T-helper 1 cell treated with Interleukin-12 subunit alpha and Interleukin-12 subunit beta and Interleukin-4 antibody, amounts not matched to agents 30 μg/mL and 1 μg/mL, for 36 hours (primary cell): ENCODE measurements around the gene STARD3.

Experiments used
- H3K27ac Mint-ChIP-seq: one replicate; pipeline ENCODE4 v1.8.0; 2021; ENCODE audit warnings: mild to moderate bottlenecking, mixed read lengths
- H3K27me3 Mint-ChIP-seq: one replicate; pipeline ENCODE4 v1.8.0; 2021; ENCODE audit warnings: low read depth, mixed read lengths
- H3K36me3 Mint-ChIP-seq: one replicate; pipeline ENCODE4 v1.8.0; 2021; ENCODE audit warnings: low read depth, mixed read lengths
- H3K4me1 Mint-ChIP-seq: one replicate; pipeline ENCODE4 v1.8.0; 2021; ENCODE audit warnings: low read depth, mixed read lengths
- H3K4me3 Mint-ChIP-seq: one replicate; pipeline ENCODE4 v1.8.0; 2021; ENCODE audit warnings: mild to moderate bottlenecking, moderate library complexity, mixed read lengths
- H3K9me3 Mint-ChIP-seq: one replicate; pipeline ENCODE4 v1.8.0; 2021; ENCODE audit warnings: mixed read lengths

The STARD3 gene

GRCh38 chr17:39662551-39663339, 25.8 kb downstream of the STARD3 start:
- H3K27me3 Mint-ChIP-seq: peaks cover 18% of the 10 kb centered on the region
- H3K36me3 Mint-ChIP-seq: peaks cover 9% of the 10 kb centered on the region
- no peaks in the 10 kb centered on the region for H3K9me3 Mint-ChIP-seq
- peaks cover 2% of the 10 kb centered on the region for H3K4me1 Mint-ChIP-seq
- H3K4me3 Mint-ChIP-seq: no peak overlapping the region
- no peak overlapping the region for H3K27ac Mint-ChIP-seq

DNA sequence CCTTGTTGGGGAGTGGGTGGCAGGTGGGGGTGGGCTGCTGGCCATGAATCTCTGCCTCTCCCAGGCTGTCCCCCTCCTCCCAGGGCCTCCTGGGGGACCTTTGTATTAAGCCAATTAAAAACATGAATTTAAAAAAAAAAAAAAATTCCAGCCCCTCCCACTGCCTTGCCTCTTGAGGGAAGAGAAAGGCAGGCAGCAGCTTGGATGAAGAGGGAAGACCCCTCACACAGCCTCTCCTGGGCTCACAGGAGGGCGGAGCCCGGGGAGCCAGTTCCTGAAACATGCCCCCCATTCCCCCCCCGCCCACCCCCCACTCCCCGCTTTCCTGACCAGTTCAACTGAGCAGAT, 26.4 kb downstream of the STARD3 start:
- H3K36me3 Mint-ChIP-seq: peaks cover 9% of the 10 kb centered on the region
- no peak overlapping the region for H3K4me3 Mint-ChIP-seq
- H3K9me3 Mint-ChIP-seq: no peaks in the 10 kb centered on the region
- no peak overlapping the region for H3K27ac Mint-ChIP-seq
- peaks cover 2% of the 10 kb centered on the region for H3K4me1 Mint-ChIP-seq
- peaks cover 19% of the 10 kb centered on the region for H3K27me3 Mint-ChIP-seq

DNA sequence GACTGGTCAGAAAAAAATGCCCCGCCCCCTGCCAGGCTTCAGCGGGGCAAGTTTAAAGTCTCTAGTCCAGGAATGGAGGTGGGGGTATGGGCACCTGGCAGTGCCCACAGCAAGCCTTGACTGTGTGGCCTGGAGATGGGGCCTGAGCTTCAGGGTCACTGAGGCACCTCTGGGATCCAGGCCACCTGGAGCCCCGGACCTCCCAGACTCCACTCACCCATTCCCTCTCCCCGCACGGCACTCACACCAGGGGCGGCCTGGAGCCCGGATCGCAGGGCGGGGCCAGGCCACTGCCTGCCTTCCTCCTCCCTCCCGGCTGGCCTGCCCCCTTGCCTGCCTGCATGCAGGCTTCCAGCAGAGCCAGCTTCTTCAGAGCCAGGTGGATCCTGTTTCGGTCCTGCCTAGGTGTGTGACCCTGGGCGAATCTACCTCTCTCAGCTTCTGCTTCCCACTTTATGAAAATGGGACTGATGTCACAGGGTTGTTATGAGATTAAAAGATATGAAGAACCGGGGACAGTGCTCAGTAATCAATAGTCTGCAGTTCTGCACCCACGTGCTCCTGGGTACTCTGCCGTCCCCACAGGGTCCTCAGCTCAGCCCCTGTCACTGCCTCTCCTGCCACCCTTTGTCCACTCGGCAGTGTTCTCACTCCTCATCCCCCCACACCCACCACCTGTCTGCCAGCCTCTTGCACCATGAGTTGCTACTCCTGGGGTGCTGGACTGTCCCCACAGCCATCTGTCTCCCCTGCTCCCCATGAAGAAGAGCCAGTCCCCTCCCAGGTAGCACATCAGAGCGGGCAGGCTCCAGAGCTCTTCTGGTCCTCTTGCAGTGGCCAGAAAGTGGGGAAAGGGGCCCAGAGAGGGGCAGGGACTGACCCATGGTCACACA, 27.0 kb downstream of the STARD3 start:
- H3K36me3 Mint-ChIP-seq: peaks cover 9% of the 10 kb centered on the region
- H3K27ac Mint-ChIP-seq: no peak overlapping the region
- no peaks in the 10 kb centered on the region for H3K9me3 Mint-ChIP-seq
- H3K27me3 Mint-ChIP-seq: peaks cover 24% of the 10 kb centered on the region
- peaks cover 6% of the 10 kb centered on the region for H3K4me1 Mint-ChIP-seq
- H3K4me3 Mint-ChIP-seq: no peak overlapping the region

DNA sequence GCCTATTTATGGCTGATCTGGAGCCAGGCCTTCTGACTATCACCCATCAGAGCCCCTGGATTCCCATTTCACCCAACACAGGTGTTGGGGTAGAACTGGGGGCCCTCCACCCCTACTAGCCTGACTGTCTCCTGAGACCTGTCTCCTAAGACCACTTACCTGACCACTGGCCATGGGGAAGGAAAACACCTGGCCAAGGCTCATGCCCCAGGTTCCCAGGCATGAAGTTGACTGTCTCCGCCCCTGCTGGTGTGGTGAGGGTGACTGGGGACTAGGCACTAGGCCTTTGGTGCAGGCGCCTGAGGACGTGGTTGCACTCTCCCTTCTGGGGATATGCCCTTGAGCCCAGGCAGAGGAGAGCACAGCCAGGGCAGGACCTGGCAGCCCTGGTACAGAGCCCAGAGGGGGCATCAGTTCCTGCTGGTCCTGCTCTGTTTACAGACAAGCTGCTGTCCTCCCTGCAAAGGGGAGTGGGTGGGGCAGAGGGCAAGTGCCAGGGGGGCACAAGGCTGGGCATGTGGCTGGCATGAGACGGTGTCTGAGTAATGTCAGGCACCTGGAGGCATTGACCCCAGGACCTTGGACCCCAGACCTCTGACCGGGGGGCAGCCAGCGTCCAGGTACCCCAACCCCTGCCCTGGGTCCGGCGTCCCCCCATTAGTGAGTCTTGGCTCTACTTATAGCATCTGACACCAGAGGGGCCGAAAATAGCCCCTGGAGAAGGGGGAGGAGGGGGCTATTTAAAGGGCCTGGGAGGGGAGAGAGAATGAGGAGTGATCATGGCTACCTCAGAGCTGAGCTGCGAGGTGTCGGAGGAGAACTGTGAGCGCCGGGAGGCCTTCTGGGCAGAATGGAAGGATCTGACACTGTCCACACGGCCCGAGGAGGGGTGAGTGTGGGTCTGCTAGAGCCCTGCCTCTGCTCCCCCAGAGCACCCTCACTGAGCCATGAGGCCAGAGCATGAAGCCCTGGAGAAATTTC, 27.9 kb downstream of the STARD3 start, which contains the start of gene TCAP:
TCAP (plus strand) TSS at position 769 of the 981 bp plus-strand sequence; CDS start at position 780, 11 bp downstream.
- H3K9me3 Mint-ChIP-seq: no peaks in the 10 kb centered on the region
- H3K27ac Mint-ChIP-seq: peak within 1 kb of the TSS; percentile 26
- no peak within 1 kb of the TSS for H3K4me3 Mint-ChIP-seq
- H3K4me1 Mint-ChIP-seq: peaks cover 5% of the 10 kb centered on the region
- peaks cover 9% of the 10 kb centered on the region for H3K36me3 Mint-ChIP-seq
- peaks cover 29% of the 10 kb centered on the region for H3K27me3 Mint-ChIP-seq

- peaks cover 4% of the 10 kb centered on the region for H3K4me1 Mint-ChIP-seq
- no peaks in the 10 kb centered on the region for H3K9me3 Mint-ChIP-seq
- H3K4me3 Mint-ChIP-seq: no peak overlapping the region
- H3K36me3 Mint-ChIP-seq: peaks cover 9% of the 10 kb centered on the region
- peaks cover 35% of the 10 kb centered on the region for H3K27me3 Mint-ChIP-seq
- peak overlapping the region; percentile 26 for H3K27ac Mint-ChIP-seq
These were observed 28.8 kb downstream of the STARD3 start for GRCh38 chr17:39665642-39666224.

DNA sequence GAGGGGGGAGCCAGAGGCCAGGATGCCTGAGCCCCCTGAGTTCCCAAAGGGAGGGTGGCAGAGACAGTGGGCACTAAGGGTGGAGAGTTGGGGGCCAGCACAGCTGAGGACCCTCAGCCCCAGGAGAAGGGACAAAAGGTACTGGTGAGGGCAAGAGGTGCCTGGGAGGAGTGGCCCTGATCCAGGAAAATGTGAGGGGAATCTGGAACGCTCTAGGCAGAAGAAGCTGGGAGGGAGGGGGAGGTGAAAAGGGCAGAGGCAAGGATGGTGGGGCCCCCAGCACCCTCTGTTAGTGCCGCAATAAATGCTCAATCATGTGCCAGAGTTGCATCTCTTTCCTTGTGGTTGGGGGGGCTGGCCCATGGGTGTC, 29.3 kb downstream of the STARD3 start:
- peaks cover 4% of the 10 kb centered on the region for H3K4me1 Mint-ChIP-seq
- peaks cover 6% of the 10 kb centered on the region for H3K36me3 Mint-ChIP-seq
- H3K4me3 Mint-ChIP-seq: no peak overlapping the region
- peak overlapping the region; percentile 26 for H3K27ac Mint-ChIP-seq
- H3K9me3 Mint-ChIP-seq: no peaks in the 10 kb centered on the region
- H3K27me3 Mint-ChIP-seq: peaks cover 37% of the 10 kb centered on the region

DNA sequence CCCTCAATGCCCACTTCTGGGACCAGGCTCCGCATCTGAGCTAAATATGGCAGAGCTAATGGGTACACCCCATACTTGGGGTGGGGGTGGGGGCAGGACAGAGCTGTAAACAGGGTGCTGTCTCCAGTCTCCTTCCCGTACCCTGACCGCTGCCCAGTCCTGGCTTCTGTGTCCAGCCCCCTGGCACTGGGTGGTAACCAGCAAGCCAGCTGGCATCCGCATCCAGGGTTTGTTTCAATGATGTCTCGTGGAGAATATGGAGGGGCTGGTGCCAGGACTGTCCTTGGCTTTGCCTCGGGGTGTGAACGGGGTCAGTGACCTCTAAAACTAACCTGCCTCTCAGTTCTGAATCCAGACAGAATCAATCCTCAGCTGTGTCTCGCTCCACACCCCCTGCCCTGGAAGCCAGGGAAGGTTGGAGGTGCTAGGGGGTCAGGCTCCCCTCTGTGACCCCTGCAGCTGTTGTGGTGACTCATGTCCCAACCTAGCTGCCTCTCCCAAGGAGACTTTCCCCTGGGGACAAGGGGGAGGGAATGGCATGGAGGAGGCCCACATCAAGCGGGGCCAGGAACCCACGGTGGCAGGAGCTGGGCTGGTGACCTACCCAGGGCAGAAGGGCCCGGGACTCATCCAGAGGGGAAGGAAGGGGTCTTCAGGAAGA, 29.8 kb downstream of the STARD3 start:
- Mint-ChIP-seq H3K27me3 (peaks cover 38% of the 10 kb centered on the region), H3K9me3 (no peaks in the 10 kb centered on the region), H3K27ac (no peak overlapping the region), H3K4me1 (peaks cover 4% of the 10 kb centered on the region), H3K4me3 (no peak overlapping the region), H3K36me3 (peaks cover 2% of the 10 kb centered on the region)

DNA sequence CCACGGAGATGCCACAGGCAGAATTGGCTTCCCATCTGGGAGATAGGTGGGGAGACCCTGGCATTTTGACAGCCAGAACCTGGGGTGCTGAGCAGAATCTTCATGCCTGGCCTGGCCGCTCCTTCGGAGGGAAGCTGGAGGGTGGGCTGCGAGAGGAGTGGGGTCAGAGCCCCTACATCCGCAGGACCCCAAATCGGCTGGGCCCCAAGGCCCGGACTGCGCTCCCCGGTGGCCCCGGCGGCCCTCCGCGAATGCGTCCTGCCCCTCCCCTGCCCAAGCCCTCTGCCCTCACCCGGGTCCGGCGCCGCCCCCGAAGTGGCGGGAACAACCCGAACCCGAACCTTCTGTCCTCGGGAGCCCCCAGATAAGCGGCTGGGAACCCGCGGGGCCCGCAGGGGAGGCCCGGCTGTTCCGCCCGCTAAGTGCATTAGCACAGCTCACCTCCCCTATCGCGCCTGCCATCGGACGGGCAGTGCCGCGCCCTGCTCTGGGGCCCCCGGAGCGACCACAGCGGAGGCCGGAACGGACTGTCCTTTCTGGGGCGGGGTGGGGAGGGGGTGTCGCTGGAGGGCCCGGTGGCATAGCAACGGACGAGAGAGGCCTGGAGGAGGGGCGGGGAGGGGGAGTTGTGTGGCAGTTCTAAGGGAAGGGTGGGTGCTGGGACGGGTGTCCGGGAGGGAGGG, 30.5 kb downstream of the STARD3 start:
- H3K4me3 Mint-ChIP-seq: no peak overlapping the region
- peaks cover 4% of the 10 kb centered on the region for H3K4me1 Mint-ChIP-seq
- peaks cover 2% of the 10 kb centered on the region for H3K36me3 Mint-ChIP-seq
- H3K27me3 Mint-ChIP-seq: peaks cover 42% of the 10 kb centered on the region
- H3K27ac Mint-ChIP-seq: no peak overlapping the region
- no peaks in the 10 kb centered on the region for H3K9me3 Mint-ChIP-seq

DNA sequence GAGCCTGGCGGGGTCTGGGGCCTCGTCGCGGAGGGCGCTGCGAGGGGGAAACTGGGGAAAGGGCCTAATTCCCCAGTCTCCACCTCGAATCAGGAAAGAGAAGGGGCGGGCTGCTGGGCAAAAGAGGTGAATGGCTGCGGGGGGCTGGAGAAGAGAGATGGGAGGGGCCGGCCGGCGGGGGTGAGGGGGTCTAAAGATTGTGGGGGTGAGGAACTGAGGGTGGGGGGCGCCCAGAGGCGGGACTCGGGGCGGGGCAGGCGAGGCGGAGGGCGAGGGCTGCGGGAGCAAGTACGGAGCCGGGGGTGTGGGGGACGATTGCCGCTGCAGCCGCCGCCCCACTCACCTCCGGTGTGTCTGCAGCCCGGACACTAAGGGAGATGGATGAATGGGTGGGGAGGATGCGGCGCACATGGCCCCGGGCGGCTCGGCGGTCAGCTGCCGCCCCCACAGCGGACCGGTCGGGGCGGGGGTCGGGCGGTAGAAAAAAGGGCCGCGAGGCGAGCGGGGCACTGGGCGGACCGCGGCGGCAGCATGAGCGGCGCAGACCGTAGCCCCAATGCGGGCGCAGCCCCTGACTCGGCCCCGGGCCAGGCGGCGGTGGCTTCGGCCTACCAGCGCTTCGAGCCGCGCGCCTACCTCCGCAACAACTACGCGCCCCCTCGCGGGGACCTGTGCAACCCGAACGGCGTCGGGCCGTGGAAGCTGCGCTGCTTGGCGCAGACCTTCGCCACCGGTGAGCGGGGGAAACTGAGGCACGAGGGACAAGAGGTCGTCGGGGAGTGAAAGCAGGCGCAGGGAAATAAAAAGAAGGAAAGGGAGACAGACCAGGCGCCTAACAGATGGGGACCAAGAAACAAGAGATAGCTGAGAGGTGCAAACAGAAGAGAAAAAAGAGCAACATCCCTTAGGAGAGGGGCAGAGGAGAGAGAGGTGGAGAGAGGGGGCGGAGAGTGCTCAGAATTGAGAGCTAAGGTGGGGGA, 31.3 kb downstream of the STARD3 start, which contains the start of gene PNMT:
PNMT (plus strand) TSS at position 509 of the 980 bp plus-strand sequence; CDS start at position 532, 23 bp downstream.
- H3K4me3 Mint-ChIP-seq: peak within 1 kb of the TSS; percentile 59
- no peak within 1 kb of the TSS for H3K27ac Mint-ChIP-seq
- H3K36me3 Mint-ChIP-seq: peaks cover 2% of the 10 kb centered on the region
- peaks cover 42% of the 10 kb centered on the region for H3K27me3 Mint-ChIP-seq
- H3K9me3 Mint-ChIP-seq: no peaks in the 10 kb centered on the region
- H3K4me1 Mint-ChIP-seq: peaks cover 4% of the 10 kb centered on the region

DNA sequence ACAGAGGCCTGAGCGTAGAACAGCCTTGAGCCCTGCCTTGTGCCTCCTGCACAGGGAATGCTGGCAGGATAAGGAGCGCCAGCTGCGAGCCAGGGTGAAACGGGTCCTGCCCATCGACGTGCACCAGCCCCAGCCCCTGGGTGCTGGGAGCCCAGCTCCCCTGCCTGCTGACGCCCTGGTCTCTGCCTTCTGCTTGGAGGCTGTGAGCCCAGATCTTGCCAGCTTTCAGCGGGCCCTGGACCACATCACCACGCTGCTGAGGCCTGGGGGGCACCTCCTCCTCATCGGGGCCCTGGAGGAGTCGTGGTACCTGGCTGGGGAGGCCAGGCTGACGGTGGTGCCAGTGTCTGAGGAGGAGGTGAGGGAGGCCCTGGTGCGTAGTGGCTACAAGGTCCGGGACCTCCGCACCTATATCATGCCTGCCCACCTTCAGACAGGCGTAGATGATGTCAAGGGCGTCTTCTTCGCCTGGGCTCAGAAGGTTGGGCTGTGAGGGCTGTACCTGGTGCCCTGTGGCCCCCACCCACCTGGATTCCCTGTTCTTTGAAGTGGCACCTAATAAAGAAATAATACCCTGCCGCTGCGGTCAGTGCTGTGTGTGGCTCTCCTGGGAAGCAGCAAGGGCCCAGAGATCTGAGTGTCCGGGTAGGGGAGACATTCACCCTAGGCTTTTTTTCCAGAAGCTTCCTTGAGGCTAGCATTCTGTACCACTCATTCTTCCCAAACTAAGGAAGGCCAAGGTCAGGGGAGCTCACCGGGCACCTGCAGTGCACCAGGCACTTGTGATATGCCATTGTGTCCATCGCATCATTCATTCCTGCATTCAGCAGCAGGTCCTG, 33.2 kb downstream of the STARD3 start:
- Mint-ChIP-seq H3K9me3 (no peaks in the 10 kb centered on the region), H3K27me3 (peaks cover 40% of the 10 kb centered on the region), H3K36me3 (no peaks in the 10 kb centered on the region), H3K4me3 (no peak overlapping the region), H3K27ac (no peak overlapping the region), H3K4me1 (peaks cover 4% of the 10 kb centered on the region)

GRCh38 chr17:39670746-39671145, 33.8 kb downstream of the STARD3 start:
- Mint-ChIP-seq H3K27me3 (peaks cover 35% of the 10 kb centered on the region), H3K36me3 (no peaks in the 10 kb centered on the region), H3K4me1 (peaks cover 8% of the 10 kb centered on the region), H3K4me3 (no peak overlapping the region), H3K27ac (no peak overlapping the region), H3K9me3 (no peaks in the 10 kb centered on the region)
